ENCODE data around the gene CHERP.

The CHERP gene

GRCh38 chr19:16537111-16537510 lies 5.1 kb downstream of the CHERP start:
- H3F3A ChIP-seq (ENCODE audit: insufficient read depth, low read length), result no peaks in the 10 kb centered on the region
- H3K79me2 ChIP-seq (ENCODE audit: insufficient read depth, low read length), result peaks cover 55% of the 10 kb centered on the region
- H2AFZ ChIP-seq (ENCODE audit: low read length), result no peak overlapping the region
- H4K20me1 ChIP-seq (ENCODE audit: insufficient read depth, low read length), result no peaks in the 10 kb centered on the region
- no peak overlapping the region for H3K4me3 ChIP-seq (ENCODE audit: low read depth, low read length, poor library complexity, severe bottlenecking)
- no peak overlapping the region for H3K27ac ChIP-seq (ENCODE audit: low read depth, low read length, poor library complexity, severe bottlenecking)
- no peaks in the 10 kb centered on the region for H3K27me3 ChIP-seq (ENCODE audit: insufficient read depth, low read length)
- peaks cover 13% of the 10 kb centered on the region for H3K4me1 ChIP-seq (ENCODE audit: insufficient read depth, low read length, severe bottlenecking)
- H3K9me2 ChIP-seq (ENCODE audit: low read depth, low read length), result no peaks in the 10 kb centered on the region
- H3K36me3 ChIP-seq (ENCODE audit: insufficient read depth, low read length), result peaks cover 88% of the 10 kb centered on the region
- no peak overlapping the region for H3K9ac ChIP-seq (ENCODE audit: low read length)
- no peak overlapping the region for H3K4me2 ChIP-seq (ENCODE audit: low read length)
- no peaks in the 10 kb centered on the region for H3K9me3 ChIP-seq (ENCODE audit: low read length)
- TF ChIP-seq CTCF (IDR thresholded peaks at IDR 0.05; ENCODE audit: low read length), result no peak
- TF ChIP-seq EZH2 (IDR thresholded peaks at IDR 0.05; ENCODE audit: borderline replicate concordance, low read length), result no peak

GRCh38 chr19:16536130-16536529 lies 6.1 kb downstream of the CHERP start:
- Histone ChIP-seq H3F3A (ENCODE audit: insufficient read depth, low read length) (no peaks in the 10 kb centered on the region), H3K27ac (ENCODE audit: low read depth, low read length, poor library complexity, severe bottlenecking) (no peak overlapping the region), H3K4me3 (ENCODE audit: low read depth, low read length, poor library complexity, severe bottlenecking) (no peak overlapping the region), H4K20me1 (ENCODE audit: insufficient read depth, low read length) (no peaks in the 10 kb centered on the region), H3K4me2 (ENCODE audit: low read length) (no peak overlapping the region), H3K4me1 (ENCODE audit: insufficient read depth, low read length, severe bottlenecking) (peaks cover 9% of the 10 kb centered on the region), H3K27me3 (ENCODE audit: insufficient read depth, low read length) (no peaks in the 10 kb centered on the region), H3K79me2 (ENCODE audit: insufficient read depth, low read length) (peaks cover 45% of the 10 kb centered on the region), H2AFZ (ENCODE audit: low read length) (no peak overlapping the region), H3K9ac (ENCODE audit: low read length) (no peak overlapping the region), H3K9me3 (ENCODE audit: low read length) (no peaks in the 10 kb centered on the region), H3K9me2 (ENCODE audit: low read depth, low read length) (no peaks in the 10 kb centered on the region), H3K36me3 (ENCODE audit: insufficient read depth, low read length) (peaks cover 97% of the 10 kb centered on the region)
- TF ChIP-seq EZH2 (IDR thresholded peaks at IDR 0.05; ENCODE audit: borderline replicate concordance, low read length), result no peak
- TF ChIP-seq CTCF (IDR thresholded peaks at IDR 0.05; ENCODE audit: low read length), result no peak

GRCh38 chr19:16535381-16535780 lies 6.9 kb downstream of the CHERP start:
- Histone ChIP-seq H3K27ac (ENCODE audit: low read depth, low read length, poor library complexity, severe bottlenecking) (no peak overlapping the region), H3K9me2 (ENCODE audit: low read depth, low read length) (no peaks in the 10 kb centered on the region), H3F3A (ENCODE audit: insufficient read depth, low read length) (no peaks in the 10 kb centered on the region), H3K4me3 (ENCODE audit: low read depth, low read length, poor library complexity, severe bottlenecking) (no peak overlapping the region), H3K4me1 (ENCODE audit: insufficient read depth, low read length, severe bottlenecking) (peaks cover 2% of the 10 kb centered on the region), H3K9me3 (ENCODE audit: low read length) (no peaks in the 10 kb centered on the region), H2AFZ (ENCODE audit: low read length) (no peak overlapping the region), H3K36me3 (ENCODE audit: insufficient read depth, low read length) (peaks cover 97% of the 10 kb centered on the region), H3K27me3 (ENCODE audit: insufficient read depth, low read length) (no peaks in the 10 kb centered on the region), H4K20me1 (ENCODE audit: insufficient read depth, low read length) (no peaks in the 10 kb centered on the region), H3K9ac (ENCODE audit: low read length) (no peak overlapping the region), H3K4me2 (ENCODE audit: low read length) (no peak overlapping the region), H3K79me2 (ENCODE audit: insufficient read depth, low read length) (peaks cover 37% of the 10 kb centered on the region)
- TF ChIP-seq CTCF (IDR thresholded peaks at IDR 0.05; ENCODE audit: low read length) (no peak), EZH2 (IDR thresholded peaks at IDR 0.05; ENCODE audit: borderline replicate concordance, low read length) (no peak)
